GM18526 (cell line): ENCODE measurements around the gene RPL41.

Source experiments
- POLR2A ChIP-seq: IDR thresholded peaks from 3 replicates; pipeline ENCODE4 v1.6.1; 2011; ENCODE audit not compliant: insufficient read length; ENCODE audit errors: extremely low read depth

The RPL41 gene

DNA sequence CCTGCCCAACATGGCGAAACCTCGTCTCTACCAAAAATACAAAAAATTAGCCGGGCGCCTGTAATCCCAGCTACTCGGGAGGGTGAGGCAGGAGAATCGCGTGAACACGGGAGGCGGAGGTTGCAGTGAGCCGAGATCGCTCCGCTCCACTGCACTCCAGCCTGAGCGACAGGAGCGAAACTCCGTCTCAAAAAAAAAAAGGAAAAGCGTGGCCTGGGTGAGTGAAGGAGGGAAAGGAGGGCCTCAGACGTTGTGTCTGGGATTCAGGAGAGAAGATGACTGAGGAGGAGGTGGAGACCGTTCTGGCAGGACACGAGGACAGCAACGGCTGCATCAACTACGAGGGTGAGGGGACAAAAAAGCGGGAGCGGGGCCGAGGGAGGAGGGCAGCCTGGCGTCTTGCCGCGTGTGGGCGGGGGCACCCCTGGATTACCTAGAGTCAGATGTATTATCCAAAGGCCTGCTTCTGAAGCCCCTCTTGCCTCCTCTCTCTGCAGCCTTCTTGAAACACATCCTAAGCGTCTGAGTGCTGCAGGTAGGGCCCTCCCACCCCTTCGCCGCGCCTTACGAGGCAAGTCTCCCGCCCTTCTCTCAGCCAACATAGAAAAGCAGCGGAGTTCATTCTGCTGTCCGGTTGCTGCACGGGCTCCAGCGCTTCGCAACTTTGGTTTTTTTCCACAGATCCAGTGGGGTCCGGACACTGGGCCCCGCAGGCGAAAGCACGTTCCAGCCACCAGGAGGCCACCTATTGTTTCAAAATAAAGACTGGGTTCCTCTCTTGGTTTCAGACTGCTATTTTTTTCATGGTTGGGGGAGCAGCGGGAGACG lies 41.0 kb downstream of the RPL41 start:
- no peak for TF ChIP-seq POLR2A

DNA sequence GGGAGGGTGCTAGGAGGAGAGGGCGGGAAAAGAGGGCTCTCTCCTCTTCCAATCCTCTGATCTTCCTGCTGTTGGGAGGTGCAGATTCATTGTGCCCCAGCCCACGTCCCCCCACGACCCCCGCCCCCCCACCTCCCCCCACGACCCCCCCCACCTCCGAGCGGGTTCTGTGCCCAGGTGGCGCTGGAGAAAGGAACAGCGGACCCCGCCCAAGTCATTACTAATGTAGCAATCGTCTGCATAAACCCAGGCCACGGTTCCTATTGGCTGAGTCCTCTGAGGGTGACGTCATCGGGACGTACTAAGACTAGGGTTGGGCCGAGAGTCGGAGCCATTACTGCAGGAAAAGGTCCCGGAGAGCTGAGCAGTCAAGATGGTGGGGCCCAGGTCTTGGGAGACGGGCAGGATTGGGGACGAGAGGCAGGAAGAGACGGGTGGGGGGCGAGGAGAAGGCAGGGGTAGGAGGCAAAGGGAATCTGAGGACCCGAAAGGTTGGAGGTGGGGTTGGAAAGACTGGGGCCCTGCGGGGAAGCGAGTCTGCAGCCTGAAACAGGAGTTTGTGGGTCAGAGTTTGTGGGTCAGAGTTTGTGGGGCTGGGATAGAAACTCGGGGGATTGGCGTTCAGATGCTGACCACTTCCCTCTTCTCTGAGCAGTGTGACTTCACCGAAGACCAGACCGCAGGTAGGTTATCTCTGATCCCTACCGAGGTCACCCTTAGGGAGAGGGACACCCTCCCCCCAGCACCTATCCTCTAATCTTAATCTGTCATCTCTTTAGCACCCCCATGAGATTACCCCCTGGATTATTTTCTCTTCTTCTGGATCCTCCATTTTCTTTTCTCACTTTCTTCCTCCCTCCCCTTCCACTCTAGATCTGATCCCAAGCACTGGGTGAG lies 41.8 kb downstream of the RPL41 start, which contains the start of gene MYL6:
Gene MYL6, plus strand, starts transcription at position 331 of the 897 bp plus-strand sequence. Its CDS starts 43 bp downstream, at position 374.
- peak; percentile 97 for TF ChIP-seq POLR2A

DNA sequence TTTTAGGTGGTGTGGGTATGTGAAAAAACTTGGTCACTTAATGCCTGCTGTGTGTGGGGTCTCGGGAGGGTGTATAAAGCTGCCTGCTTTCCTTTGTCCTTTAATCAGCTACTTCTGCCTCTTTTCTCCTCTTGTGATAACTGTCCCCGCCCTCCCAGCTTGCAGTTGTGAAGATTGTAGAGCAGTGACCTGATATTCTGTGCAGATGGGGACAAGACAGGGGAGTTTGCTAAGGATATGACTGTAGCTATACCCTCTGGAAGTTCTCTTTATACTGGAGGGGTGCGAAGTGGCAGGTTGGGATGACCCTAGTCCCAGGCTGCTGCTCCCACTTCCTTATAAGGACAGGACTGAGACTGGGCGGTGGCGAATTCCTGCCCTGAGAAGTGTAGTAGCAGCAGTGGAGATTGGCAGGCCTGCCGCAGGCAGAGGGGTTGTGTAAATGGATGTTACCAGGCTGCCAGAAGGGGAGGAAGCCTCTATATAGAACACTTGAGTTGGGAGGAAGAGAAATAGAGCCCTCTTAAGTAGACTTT lies 42.6 kb downstream of the RPL41 start:
- TF ChIP-seq POLR2A, result no peak

DNA sequence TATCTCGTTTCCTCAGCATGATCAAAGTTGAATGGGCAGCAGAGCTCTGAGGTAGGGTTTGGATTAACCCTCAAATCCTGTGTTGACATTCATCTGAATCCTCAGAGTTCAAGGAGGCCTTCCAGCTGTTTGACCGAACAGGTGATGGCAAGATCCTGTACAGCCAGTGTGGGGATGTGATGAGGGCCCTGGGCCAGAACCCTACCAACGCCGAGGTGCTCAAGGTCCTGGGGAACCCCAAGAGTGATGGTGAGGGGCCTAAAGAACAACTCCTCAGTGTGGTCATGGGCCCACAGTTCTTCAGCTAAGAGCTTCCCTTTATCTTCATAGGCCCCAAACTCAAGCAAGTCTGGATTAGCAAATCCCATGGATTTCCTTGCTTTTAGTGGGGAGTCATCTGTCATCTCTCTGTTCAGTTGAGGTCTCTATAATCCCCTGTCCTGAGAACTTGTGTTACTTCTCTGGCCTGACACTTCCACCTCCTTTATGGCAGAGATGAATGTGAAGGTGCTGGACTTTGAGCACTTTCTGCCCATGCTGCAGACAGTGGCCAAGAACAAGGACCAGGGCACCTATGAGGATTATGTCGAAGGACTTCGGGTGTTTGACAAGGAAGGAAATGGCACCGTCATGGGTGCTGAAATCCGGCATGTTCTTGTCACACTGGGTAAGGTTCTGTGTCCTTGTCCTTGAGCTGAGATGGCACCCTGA lies 43.2 kb downstream of the RPL41 start:
- TF ChIP-seq POLR2A, result no peak

DNA sequence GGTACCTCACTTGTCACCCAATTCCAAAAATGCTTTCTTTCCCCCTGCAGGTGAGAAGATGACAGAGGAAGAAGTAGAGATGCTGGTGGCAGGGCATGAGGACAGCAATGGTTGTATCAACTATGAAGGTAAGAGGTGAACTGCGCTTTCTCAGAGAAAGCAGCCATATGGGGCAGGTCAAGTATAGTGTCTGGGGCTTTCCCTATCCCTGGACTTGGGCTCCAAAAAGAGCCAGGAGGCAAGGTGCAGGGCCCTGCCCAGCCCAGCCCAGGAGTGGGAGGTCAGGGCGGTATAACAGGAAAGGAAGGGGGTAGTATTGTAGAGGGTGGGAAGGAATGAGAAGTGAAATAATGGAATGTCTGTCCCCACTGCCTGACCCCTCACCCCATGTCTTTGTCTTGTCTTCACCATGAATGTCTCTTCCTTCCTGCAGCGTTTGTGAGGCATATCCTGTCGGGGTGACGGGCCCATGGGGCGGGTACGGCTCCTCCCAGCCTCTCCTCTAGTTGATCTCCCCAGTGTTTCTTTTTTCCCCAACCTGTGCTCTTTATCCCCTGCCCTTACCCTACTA lies 43.8 kb downstream of the RPL41 start:
- TF ChIP-seq POLR2A, result no peak

- peak; percentile 6 for TF ChIP-seq POLR2A
Observed at GRCh38 chr12:56160894-56161689, 44.7 kb downstream of the RPL41 start.

DNA sequence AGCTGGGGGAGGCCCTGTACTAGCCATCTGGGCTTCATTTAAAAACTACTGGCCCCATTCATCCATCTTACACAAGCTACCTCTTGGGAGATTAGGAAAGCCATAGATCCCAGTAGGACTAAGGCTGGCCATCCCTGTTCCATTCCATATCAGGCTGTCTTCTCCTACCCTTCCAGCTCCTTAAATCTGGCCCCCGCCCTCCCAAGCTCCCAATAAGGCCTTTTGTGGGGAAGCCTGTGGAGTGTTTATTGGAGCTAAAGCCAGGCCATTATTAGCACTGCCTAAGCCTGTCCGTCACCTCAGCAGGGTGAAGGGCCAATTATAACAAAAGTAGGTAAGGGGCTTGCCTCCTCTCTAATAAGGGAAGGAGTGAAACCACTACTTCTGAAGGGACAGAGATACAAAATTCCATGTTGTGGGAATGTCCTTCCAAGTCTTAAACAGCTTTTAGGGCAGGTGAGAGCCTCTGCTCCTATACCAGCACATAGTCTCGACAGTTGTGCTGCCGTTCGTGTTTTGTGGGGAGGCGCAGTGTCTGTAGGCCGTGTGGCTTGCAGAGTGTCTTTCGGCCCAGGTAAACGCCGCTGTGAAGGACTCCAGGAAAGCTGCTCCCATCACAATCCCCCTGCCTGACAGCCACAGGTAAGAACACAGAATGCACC lies 45.4 kb downstream of the RPL41 start:
- no peak for TF ChIP-seq POLR2A

DNA sequence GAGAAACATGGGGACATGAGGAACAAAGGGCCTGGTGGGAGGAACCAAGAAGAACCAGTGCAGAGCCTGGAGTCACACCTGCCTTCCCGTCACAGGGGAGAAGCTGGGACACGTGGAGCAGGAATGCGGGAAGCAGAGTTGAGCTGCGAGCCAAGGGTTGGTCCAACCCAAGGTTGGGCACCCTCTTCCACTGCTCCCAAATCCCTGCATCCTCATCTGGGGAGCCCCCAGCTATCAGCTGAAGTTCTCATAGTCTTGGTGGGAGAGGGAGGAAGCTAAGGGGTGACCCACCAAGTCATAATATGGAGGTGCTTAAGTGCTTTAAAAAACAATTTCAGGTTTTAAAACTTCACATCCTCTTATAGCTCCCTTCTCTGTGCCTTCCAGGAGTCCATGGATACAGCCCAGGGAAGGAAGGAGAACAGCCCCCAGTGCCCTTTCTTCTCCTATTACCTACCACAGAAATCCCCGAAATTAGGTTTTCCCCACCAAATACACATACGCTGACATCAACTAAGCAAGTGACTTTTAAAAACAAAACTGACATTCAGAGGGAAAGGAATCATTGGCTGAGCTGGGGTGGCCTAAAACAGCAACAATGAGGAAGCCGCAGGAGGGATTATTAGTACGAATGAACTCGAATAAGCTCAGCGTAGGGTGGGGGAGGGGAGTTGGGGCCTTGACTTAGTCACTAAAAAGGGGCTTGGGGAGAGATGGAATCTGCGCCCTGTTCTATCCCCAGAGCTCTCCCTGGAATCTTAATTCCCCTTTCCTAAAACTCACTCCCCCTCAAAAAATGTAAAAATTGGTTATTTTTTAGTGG lies 46.2 kb downstream of the RPL41 start:
- TF ChIP-seq POLR2A, result no peak

DNA sequence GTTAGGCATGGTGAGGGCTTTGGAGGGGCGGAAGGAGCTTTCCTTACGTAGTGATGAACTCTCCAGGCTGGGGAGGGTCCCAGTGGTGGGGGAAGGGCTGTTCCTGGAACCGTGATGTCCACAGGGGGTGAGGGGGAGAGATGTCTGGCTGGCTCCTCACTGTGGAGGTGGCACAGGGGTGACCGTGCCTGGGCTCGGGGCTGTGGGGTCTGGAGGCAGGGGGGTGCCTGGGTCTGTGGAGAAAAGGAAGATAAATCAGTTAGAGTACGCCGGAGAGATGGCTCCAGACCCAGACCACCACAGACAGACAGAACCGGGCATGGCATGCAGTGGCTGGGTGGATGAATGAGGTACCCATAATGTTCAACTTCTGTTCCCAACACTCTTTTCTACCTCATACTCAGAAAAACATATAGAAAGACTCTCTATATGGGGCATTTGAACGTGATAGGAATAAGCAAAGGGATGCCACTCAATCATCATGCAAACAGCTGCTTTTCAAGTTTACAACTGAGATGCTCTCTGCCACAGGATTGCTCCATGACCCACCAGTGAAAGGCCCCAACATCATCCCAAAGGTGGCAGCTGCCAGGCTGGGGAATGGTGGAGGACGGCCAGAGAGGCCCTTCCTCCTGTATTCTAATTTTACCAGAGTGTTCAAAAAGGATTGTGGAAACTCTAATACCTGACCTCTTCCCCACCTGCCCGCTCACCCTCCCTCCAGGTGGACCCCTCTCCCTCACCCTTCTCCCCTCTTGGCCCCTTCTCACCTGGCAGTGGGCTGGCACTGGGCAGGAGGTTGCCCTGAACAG lies 47.3 kb downstream of the RPL41 start:
- TF ChIP-seq POLR2A, result no peak

GRCh38 chr12:56164345-56164729 lies 47.9 kb downstream of the RPL41 start:
- TF ChIP-seq POLR2A, result peak; percentile 16

- TF ChIP-seq POLR2A, result peak; percentile 13
Observed at GRCh38 chr12:56165369-56165768, 48.9 kb downstream of the RPL41 start.
